GM12892 (cell line): Measurements from ENCODE around the gene AAGAB.
A peak's percentile ranks its signal among the peaks of the same experiment; 100 is the strongest.

Source experiments
- DNase-seq: peaks from one replicate; pipeline ENCODE4 v3.0.0; 2011; ENCODE audit not compliant: insufficient read length
- FAIRE-seq: peaks from 2 replicates; lab custom pipeline; 2011; peaks lifted over from hg19 to GRCh38; lab: Jason Lieb, UNC
- POLR2A ChIP-seq: IDR thresholded peaks from 2 replicates; pipeline ENCODE4 v1.6.1; 2011; ENCODE audit warnings: low read depth, low read length, control low read depth
- POLR2AphosphoS5 ChIP-seq: IDR thresholded peaks from 2 replicates; pipeline ENCODE4 v1.6.1; 2011; ENCODE audit warnings: low read depth, low read length, control low read depth
- TAF1 ChIP-seq: IDR thresholded peaks from 2 replicates; pipeline ENCODE4 v1.6.1; 2011; ENCODE audit warnings: low read depth, mild to moderate bottlenecking, control low read depth, low read length, borderline replicate concordance

Gene AAGAB

GRCh38 chr15:67180514-67181191 lies 73.8 kb downstream of the AAGAB start:
- FAIRE-seq (no peak), DNase-seq (no peak)
- TF ChIP-seq POLR2A: no peak
- TF ChIP-seq POLR2AphosphoS5: no peak
- no peak for TF ChIP-seq TAF1

GRCh38 chr15:67180035-67180434 lies 74.4 kb downstream of the AAGAB start:
- no peak for DNase-seq
- no peak for FAIRE-seq
- no peak for TF ChIP-seq POLR2AphosphoS5
- TF ChIP-seq POLR2A: no peak
- TF ChIP-seq TAF1: no peak

DNA sequence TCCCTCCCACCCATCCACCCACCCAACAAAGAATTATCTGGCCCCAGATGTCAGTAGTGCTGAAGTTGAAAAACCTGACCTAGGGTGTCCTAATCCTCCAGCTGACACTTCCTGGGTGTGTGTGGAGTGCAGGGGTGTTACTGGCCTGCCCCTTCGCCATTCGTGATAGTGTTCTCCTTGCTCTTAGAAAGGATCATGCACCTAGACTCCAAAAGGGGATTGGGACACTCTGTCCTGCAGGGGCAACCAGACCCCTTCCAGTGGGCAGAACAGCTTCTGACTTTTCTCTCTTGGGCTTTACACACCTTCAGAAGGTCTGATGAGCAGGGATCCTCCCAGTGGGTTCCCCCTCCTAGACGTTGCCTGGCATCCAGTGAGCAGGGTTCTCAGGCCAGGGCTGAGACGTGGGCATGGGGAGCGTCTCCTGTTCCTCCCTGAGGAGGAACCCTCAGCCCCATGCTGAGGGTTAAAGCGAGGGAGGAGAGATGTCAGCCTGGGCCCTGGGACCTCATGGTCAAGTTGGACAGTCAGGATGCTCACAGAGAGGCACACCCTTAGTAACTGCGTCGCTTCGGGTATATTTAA lies 75.0 kb downstream of the AAGAB start:
- FAIRE-seq (no peak), DNase-seq (no peak)
- TF ChIP-seq POLR2AphosphoS5 (no peak), TAF1 (no peak), POLR2A (no peak)

DNA sequence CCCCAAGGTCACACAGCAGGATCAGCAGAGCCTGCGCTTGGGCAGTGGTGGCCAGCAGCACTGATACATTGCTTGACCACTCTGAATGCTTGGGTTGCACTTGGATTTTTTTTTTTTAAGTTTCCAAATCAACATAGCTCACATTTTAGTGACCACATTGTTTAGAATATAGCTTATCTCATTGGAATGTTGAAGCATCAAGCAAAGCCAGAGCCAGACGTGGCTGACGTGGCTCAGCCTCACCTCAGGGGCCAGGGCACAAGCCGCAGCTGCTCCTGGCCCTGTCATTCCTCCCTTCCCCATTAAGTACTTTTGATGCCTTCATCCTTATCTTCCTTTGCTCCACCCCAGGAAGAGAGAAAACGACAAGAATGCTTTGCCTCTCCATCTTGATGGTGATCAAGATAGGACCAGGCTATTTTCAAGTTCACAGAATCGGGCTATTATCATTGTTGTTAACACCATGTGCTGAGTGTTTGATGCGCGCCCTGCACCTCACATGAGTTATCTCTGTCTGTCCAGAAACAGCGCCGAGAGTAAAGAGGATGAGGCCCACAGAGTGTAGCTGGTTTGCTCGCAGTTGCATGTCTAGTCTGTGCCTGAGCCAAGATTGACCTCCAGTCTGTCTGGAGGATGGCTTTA lies 75.8 kb downstream of the AAGAB start:
- DNase-seq: no peak
- FAIRE-seq: no peak
- TF ChIP-seq TAF1 (no peak), POLR2A (no peak), POLR2AphosphoS5 (no peak)

- FAIRE-seq: no peak
- TF ChIP-seq POLR2AphosphoS5 (no peak), TAF1 (no peak), POLR2A (no peak)
- no peak for DNase-seq
Observed at GRCh38 chr15:67177752-67178151, 76.7 kb downstream of the AAGAB start.

DNA sequence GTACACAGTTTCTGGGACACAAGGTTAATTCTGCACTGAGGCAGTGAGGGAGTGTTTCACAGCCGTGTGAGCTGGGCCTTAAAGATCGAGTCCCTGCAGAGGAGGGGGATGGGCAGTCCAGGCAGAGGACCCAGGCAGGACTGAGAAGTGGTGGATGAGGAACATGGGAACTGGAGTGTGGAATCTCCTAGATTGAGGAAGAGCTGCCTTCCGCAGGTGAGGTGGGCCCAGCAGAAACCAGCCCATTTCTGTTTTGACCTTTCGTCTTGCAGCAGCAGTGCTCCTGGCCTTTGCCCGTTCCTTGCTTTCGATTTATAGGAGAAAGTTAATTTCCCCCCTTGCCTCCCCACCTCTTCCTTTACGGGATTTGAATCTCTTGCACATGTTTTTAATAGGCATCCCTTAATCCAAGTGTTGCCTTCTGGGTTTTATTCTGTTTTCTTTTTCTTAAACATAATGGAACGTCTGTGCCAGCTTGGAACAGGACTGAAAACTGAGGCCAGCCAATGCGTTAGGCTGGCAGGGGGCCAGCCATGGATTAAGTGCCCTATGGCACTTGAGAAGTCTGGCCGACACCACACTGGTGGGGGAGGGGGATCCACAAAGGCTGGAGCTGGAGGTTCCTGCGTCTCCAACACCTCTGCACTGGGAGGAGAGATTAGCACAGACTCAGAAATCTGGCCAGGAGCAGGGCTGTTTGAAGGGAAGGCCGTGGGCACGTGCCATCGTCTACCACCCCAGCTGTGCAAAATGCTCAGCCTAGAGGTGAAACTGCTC lies 78.1 kb downstream of the AAGAB start:
- TF ChIP-seq POLR2A (no peak), TAF1 (no peak)
- DNase-seq (no peak), FAIRE-seq (no peak)

DNA sequence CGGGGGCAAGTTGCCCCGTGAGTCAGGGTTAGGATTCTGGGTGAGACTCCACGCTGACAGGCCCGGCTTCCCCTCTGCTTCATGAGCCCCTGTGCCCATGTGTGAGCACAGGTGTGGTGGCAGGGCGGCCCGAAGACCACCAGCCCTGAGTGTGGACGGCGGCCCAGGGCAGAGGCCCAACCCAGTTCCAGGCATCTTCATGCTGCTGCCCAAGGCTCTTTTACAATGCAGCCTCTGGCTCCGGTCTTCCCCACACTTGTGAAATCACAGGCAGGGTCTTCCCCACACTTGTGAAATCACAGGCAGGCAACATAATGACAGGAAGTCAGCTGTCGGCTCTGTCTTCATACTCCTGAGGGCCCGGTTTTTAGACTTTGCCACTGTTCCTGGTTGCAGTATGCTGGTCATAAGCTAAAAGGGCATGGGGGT lies 78.8 kb downstream of the AAGAB start:
- FAIRE-seq: peak; percentile 76
- no peak for DNase-seq
- no peak for TF ChIP-seq TAF1
- no peak for TF ChIP-seq POLR2AphosphoS5
- no peak for TF ChIP-seq POLR2A

GRCh38 chr15:67174864-67175573 lies 79.4 kb downstream of the AAGAB start:
- TF ChIP-seq POLR2A (no peak), TAF1 (no peak), POLR2AphosphoS5 (no peak)
- DNase-seq (no peak), FAIRE-seq (peak; percentile 48)

DNA sequence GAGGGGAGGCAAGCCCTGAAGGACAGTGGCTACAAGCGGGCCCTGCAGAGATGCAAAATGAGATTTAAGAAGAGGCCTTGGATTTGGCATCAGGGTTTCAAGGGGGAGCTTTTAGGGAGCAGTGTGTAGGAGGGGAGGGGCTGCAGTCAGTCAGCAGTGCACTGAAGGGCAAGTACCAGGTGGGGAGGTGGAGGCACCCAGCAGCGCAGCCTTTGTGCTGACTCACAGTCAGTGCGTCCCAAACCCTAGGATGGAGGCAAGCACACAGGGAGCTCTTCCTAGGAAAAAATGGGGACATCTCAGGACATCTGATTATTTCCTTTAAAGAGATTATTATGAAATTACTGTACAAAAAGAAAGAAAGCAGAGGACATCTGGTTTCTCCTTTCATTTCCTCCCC lies 80.0 kb downstream of the AAGAB start:
- no peak for FAIRE-seq

DNA sequence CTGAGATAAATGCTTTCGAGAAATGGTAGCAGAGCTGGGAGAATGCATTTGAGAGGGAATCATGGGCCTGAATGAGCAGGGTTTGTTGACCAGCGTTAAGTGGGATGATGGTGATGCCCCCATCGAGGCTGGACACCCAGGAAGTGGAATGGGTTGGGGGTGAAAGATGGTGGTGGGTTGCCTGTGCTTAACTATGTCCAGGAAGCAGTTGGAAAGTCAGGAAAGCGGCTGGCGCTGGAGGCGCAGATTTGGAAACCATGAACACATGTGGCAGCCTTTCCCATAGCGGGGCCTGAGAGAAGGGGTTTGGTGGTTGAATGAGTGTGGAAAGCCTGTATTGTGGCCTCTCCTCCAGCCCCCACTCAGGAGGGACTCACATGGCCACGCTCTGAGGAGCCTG lies 80.7 kb downstream of the AAGAB start:
- FAIRE-seq (no peak), DNase-seq (no peak)
- TF ChIP-seq TAF1 (no peak), POLR2A (no peak), POLR2AphosphoS5 (no peak)

More for the DNA sequence above, 80.0 kb downstream of the AAGAB start:
- TF ChIP-seq POLR2AphosphoS5 (no peak), TAF1 (no peak), POLR2A (no peak)
- DNase-seq: no peak

DNA sequence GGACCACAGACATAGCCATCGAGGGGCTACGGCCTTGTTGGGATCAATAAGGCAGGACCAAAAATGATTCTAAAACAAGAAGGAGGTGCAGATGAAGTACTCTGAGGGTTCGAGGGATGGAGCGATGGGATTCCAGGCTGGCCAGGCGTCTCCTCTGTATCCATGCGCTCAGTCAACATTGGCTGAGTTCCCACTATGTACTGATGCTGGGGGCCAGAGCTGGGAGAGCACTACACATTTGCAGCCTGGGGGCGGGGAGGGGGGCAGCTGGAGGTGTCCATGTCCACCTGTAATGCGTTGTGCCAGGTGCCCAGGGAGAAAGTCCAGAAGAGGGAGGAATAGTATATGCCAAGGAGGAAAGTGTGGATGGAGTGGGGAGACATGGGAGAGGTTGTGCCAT lies 81.5 kb downstream of the AAGAB start:
- FAIRE-seq: no peak
- no peak for TF ChIP-seq POLR2AphosphoS5
- no peak for TF ChIP-seq TAF1
- TF ChIP-seq POLR2A: no peak

More for the DNA sequence above, 81.5 kb downstream of the AAGAB start:
- DNase-seq: no peak
